ENCODE results near the gene SORCS2.

The SORCS2 gene

GRCh38 chr4:7384929-7385890 lies 192.9 kb downstream of the SORCS2 start:
- TF ChIP-seq CTCF (IDR thresholded peaks at IDR 0.05; ENCODE audit: low read depth, low read length): no peak
- DNase-seq (ENCODE audit: extremely low read depth, low read depth): no peak

GRCh38 chr4:7387925-7388324 lies 195.6 kb downstream of the SORCS2 start:
- no peak for DNase-seq (ENCODE audit: extremely low read depth, low read depth)
- TF ChIP-seq CTCF (IDR thresholded peaks at IDR 0.05; ENCODE audit: low read depth, low read length): no peak

GRCh38 chr4:7388627-7389026 lies 196.3 kb downstream of the SORCS2 start:
- DNase-seq (ENCODE audit: extremely low read depth, low read depth): no peak
- TF ChIP-seq CTCF (IDR thresholded peaks at IDR 0.05; ENCODE audit: low read depth, low read length): no peak

- TF ChIP-seq CTCF (IDR thresholded peaks at IDR 0.05; ENCODE audit: low read depth, low read length): no peak
- no peak for DNase-seq (ENCODE audit: extremely low read depth, low read depth)
Observed at GRCh38 chr4:7389101-7389701, 196.9 kb downstream of the SORCS2 start.

- DNase-seq (ENCODE audit: extremely low read depth, low read depth): no peak
- TF ChIP-seq CTCF (IDR thresholded peaks at IDR 0.05; ENCODE audit: low read depth, low read length): no peak
Observed at GRCh38 chr4:7389719-7390118, 197.4 kb downstream of the SORCS2 start.

GRCh38 chr4:7390336-7390735 lies 198.0 kb downstream of the SORCS2 start:
- no peak for TF ChIP-seq CTCF (IDR thresholded peaks at IDR 0.05; ENCODE audit: low read depth, low read length)

More at GRCh38 chr4:7390336-7390735, 198.0 kb downstream of the SORCS2 start:
- DNase-seq (ENCODE audit: extremely low read depth, low read depth): no peak

Data from AG09319 (cell line).